PC-9 (cell line): ENCODE data around the gene MPST.

Source experiments
- EZH2 ChIP-seq: fragments of 200-600 bp; sonication (generic); IDR thresholded peaks from 2 replicates; pipeline ENCODE4 v1.8.0; 2017; ENCODE audit warnings: antibody characterized with exemption, low read depth
- TF ChIP-seq, protein P1 (sequence below): fragments of 200-600 bp; sonication (generic); conservative IDR thresholded peaks from 2 replicates; pipeline ENCODE4 v1.6.1; 2017; ENCODE audit warnings: mixed run types, antibody characterized with exemption, mild to moderate bottlenecking, moderate library complexity

DNA sequence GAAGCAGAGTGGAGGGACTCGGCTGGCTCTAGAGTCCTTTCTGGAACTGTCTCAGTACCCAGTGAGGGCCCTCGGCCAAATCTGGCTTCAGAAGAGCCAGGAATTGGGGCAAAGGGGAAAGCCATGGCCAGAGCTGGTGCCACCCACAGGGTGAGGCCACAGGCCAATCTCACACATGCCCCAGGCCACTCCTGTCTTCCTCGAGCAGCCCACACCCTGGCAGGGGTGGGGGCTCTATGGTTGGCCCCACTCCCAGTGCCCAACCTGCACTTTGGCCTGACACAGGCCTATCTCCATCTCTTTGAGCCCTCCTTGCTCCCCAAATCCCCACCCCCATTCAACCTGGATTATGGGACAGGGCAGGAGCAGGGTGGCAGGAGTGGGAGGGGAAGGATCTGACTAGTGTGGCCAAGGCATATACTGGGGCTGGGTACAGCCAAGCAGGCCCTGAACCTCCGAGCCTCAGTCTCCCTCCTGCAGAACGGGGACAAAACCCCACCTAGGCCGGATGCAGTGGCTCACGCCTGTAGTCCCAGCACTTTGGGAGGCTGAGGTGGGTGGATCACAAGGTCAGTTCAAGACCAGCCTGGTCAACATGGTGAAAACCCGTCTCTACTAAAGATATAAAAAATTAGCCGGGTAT lies 7.2 kb upstream of the MPST start:
- TF ChIP-seq, protein P1, sequence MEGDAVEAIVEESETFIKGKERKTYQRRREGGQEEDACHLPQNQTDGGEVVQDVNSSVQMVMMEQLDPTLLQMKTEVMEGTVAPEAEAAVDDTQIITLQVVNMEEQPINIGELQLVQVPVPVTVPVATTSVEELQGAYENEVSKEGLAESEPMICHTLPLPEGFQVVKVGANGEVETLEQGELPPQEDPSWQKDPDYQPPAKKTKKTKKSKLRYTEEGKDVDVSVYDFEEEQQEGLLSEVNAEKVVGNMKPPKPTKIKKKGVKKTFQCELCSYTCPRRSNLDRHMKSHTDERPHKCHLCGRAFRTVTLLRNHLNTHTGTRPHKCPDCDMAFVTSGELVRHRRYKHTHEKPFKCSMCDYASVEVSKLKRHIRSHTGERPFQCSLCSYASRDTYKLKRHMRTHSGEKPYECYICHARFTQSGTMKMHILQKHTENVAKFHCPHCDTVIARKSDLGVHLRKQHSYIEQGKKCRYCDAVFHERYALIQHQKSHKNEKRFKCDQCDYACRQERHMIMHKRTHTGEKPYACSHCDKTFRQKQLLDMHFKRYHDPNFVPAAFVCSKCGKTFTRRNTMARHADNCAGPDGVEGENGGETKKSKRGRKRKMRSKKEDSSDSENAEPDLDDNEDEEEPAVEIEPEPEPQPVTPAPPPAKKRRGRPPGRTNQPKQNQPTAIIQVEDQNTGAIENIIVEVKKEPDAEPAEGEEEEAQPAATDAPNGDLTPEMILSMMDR = no peak
- no peak for TF ChIP-seq EZH2
